K562 (cell line): ENCODE measurements around the gene GUCA1A. TPM values are rescaled to one million over a fixed set of nuclear protein-coding genes. Genes with fewer than 3 reads are reported as not detected.
A peak's percentile ranks its signal among the peaks of the same experiment; 100 is the strongest.

ENCODE experiments used
- ATF2 ChIP-seq: sonication (generic); formaldehyde crosslinking; IDR thresholded peaks from 2 replicates; pipeline ENCODE4 v1.8.1; 2022; ENCODE audit warnings: missing genetic modification reagents
- EGR1 ChIP-seq: fragments of 450-650 bp; conservative IDR thresholded peaks from 2 replicates; pipeline ENCODE4 v1.6.1; 2017; ENCODE audit warnings: mild to moderate bottlenecking
- ETS2 ChIP-seq: IDR thresholded peaks from 2 replicates; pipeline ENCODE4 v1.6.1; 2016; ENCODE audit warnings: borderline replicate concordance, missing genetic modification characterization, mild to moderate bottlenecking, moderate library complexity, missing compliant biosample characterization; ENCODE audit not compliant: poor library complexity, severe bottlenecking
- HEY1 ChIP-seq: fragments of 250-450 bp; sonication (Bioruptor Pico); IDR thresholded peaks from 2 replicates; pipeline ENCODE4 v1.5.0; 2020; ENCODE audit warnings: mild to moderate bottlenecking, moderate library complexity, borderline replicate concordance
- MBD2 ChIP-seq: sonication (generic); IDR thresholded peaks from 2 replicates; pipeline ENCODE4 v1.6.1; 2016; ENCODE audit warnings: low read depth, borderline replicate concordance
- MIER1 ChIP-seq: fragments of 450-650 bp; IDR thresholded peaks from 2 replicates; pipeline ENCODE4 v1.6.1; 2016; ENCODE audit warnings: antibody characterized with exemption, mild to moderate bottlenecking, low read depth
- NFXL1 ChIP-seq: fragments of 450-650 bp; formaldehyde crosslinking; IDR thresholded peaks from 2 replicates; pipeline ENCODE4 v1.4.0; 2021; ENCODE audit warnings: mild to moderate bottlenecking
- RCOR1 ChIP-seq, 2 experiments: IDR thresholded peaks; 2 replicates each; pipeline ENCODE4 v1.6.1; 2012; ENCODE audit warnings: low read depth in 2 of 2, low read length in 2 of 2, borderline replicate concordance in 1 of 2, improper control_type of control experiment in 1 of 2
- SNIP1 ChIP-seq: fragments of 450-650 bp; IDR thresholded peaks from 2 replicates; pipeline ENCODE4 v1.7.1; 2017; ENCODE audit warnings: low read depth, mild to moderate bottlenecking
- TAL1 ChIP-seq: fragments of 450-650 bp; IDR thresholded peaks from 2 replicates; pipeline ENCODE4 v1.6.1; 2016; ENCODE audit warnings: mild to moderate bottlenecking
- ZNF134 ChIP-seq: fragments of 250-450 bp; sonication (Bioruptor Pico); conservative IDR thresholded peaks from 2 replicates; pipeline ENCODE4 v1.4.0; 2020
- ZNF165 ChIP-seq: fragments of 250-450 bp; sonication (Bioruptor Pico); IDR thresholded peaks from 2 replicates; pipeline ENCODE4 v1.4.0; 2020; ENCODE audit warnings: borderline replicate concordance
- polyA plus RNA-seq, 8 experiments: library from polyadenylated mRNA; depleted of rRNA in 4 of 8; stranded (reverse) in 5 of 8; unstranded in 3 of 8; fragments of >200 nt; fragmentation: Nextera tagmentation in 2 of 8; fragmentation: Illumina TruSeq in 1 of 8; extraction: Ambion mirVana in 2 of 8; extraction: Trizol in 1 of 8; gene quantifications; 2 replicates each; pipeline versions ENCODE4 v1.2.1 to v1.2.3, GENCODE V29; 2011 to 2014; ENCODE audit warnings: inconsistent platforms in 1 of 8, missing spikeins in 1 of 8
- total RNA-seq, 7 experiments: library from RNA; depleted of rRNA in 6 of 7; stranded (reverse); fragments of >200 nt in 6 of 7; fragmentation: Illumina TruSeq in 2 of 7; extraction: Trizol in 2 of 7; gene quantifications; 2 replicates each; pipeline versions ENCODE4 v1.2.1 to v1.2.3, GENCODE V29; 2011 to 2021; ENCODE audit warnings: low replicate concordance in 1 of 7
- TF ChIP-seq, protein P1 (sequence below): fragments of 250-450 bp; sonication (Bioruptor Pico); IDR thresholded peaks from 2 replicates; pipeline ENCODE4 v1.8.0; 2022; ENCODE audit warnings: inconsistent platforms
- TF ChIP-seq, protein P2 (sequence below): fragments of 250-450 bp; sonication (Bioruptor Pico); IDR thresholded peaks from 2 replicates; pipeline ENCODE4 v1.5.0; 2021; ENCODE audit warnings: mild to moderate bottlenecking, moderate library complexity
- TF ChIP-seq, protein P3 (sequence below): sonication (generic); formaldehyde crosslinking; IDR thresholded peaks from 2 replicates; pipeline ENCODE4 v1.9.0; 2022; ENCODE audit warnings: mild to moderate bottlenecking, missing genetic modification reagents

GUCA1A gene
- total and polyA plus RNA-seq, 9 of the 15 experiments (the other 6 are each of a cell fraction or from before 2014, with no cell fraction given): not detected

- TF ChIP-seq, protein P1, sequence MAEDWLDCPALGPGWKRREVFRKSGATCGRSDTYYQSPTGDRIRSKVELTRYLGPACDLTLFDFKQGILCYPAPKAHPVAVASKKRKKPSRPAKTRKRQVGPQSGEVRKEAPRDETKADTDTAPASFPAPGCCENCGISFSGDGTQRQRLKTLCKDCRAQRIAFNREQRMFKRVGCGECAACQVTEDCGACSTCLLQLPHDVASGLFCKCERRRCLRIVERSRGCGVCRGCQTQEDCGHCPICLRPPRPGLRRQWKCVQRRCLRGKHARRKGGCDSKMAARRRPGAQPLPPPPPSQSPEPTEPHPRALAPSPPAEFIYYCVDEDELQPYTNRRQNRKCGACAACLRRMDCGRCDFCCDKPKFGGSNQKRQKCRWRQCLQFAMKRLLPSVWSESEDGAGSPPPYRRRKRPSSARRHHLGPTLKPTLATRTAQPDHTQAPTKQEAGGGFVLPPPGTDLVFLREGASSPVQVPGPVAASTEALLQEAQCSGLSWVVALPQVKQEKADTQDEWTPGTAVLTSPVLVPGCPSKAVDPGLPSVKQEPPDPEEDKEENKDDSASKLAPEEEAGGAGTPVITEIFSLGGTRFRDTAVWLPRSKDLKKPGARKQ: no peak
- TF ChIP-seq HEY1 (CRISPR knock-in tag) (peak; percentile 11; the same call in 1 of the 2 replicates), TAL1 (peak; percentile 100), EGR1 (peak; percentile 82), ZNF165 (no peak), MIER1 (0 out of 2 replicates have a peak, but pooled peaks have one; percentile 42), SNIP1 (no peak), RCOR1 (IDR thresholded peaks at IDR 0.05; ENCODE audit: borderline replicate concordance in 1 of 2, low read depth in 2 of 2, low read length in 2 of 2) (peak; percentile 87 to 96; a peak in 3 of 4 replicates), ETS2 (tag) (no peak), NFXL1 (CRISPR knock-in tag) (no peak), MBD2 (peak; percentile 56; the same call in 1 of the 2 replicates), ATF2 (CRISPR knock-in tag) (no peak), ZNF134 (CRISPR knock-in tag) (no peak)
- TF ChIP-seq, protein P2, sequence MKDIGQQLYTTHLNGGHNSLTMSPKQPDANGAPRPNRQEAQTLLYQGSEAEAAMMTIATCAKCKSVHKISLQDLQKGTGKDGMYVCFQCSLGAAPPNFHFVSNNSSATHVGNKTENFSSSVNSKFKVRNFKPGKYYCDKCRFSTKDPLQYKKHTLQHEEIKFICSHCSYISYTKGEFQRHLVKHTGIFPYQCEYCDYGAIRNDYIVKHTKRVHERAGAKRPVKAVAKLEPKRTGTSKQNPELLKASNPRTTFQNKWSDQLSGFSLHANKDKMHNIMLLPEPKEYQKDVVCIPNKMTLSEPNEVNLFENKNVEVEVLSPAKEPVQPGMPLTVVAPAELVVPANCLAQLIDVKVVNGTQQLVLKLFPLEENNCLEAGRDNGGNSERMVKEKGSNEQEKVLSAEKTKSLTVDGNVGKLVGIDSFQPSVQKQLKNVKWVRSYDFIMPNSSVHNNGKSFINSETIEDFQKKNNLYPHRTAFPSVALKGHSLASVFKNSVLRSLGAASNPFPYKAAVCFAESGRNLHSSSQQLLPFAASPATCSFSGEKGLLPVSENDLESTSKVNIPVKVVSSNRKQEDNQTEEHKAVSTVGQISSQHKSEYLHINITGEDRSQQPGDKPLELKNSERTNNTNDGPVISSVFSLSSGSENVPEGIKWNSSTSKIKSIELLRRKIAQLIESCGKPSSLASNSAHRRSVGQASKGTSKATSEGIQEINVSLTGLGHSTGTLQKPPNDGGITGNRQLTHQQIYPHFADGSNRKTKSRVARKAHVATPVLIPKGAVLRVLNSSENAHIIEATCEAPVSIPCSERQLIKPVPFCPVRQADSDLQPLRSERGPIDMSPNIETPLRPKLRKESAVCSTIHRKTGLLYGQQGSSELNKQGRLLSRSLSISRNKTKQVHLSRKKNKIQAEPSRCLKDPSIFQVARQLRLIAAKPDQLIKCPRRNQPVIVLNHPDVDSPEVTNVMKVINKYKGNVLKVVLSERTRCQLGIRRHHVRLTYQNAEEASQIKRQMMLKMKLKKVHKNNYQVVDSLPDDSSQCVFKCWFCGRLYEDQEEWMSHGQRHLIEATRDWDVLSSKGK (CRISPR knock-in tag): no peak
- TF ChIP-seq, protein P3, sequence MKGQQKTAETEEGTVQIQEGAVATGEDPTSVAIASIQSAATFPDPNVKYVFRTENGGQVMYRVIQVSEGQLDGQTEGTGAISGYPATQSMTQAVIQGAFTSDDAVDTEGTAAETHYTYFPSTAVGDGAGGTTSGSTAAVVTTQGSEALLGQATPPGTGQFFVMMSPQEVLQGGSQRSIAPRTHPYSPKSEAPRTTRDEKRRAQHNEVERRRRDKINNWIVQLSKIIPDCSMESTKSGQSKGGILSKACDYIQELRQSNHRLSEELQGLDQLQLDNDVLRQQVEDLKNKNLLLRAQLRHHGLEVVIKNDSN (CRISPR knock-in tag): no peak
These were observed 24.6 kb downstream of the GUCA1A start (continued) for GRCh38 chr6:42197555-42198362.
